HG03520 (cell line): Measurements from ENCODE around the gene ADGRV1.
A peak's percentile ranks its signal among the peaks of the same experiment; 100 is the strongest.
"Not testable (repeated sequence)": the region's sequence is repeated elsewhere in the genome, so short reads cannot be mapped to it uniquely, and the experiment has no call there.

Experiments
- ATAC-seq: cut with Tn5 transposase; IDR thresholded peaks from one replicate; pipeline ENCODE4 v1.9.1; 2021; ENCODE audit warnings: mild to moderate bottlenecking, moderate library complexity; ENCODE audit not compliant: unreplicated experiment

The ADGRV1 gene

GRCh38 chr5:90595766-90596165 lies 37.2 kb downstream of the ADGRV1 start:
- not testable (repeated sequence) for ATAC-seq

GRCh38 chr5:90598293-90598692 lies 39.7 kb downstream of the ADGRV1 start:
- ATAC-seq, result no peak

- not testable (repeated sequence) for ATAC-seq
These were observed 41.7 kb downstream of the ADGRV1 start for GRCh38 chr5:90600307-90600706.

GRCh38 chr5:90601468-90601867 lies 42.9 kb downstream of the ADGRV1 start:
- ATAC-seq, result no peak

GRCh38 chr5:90602681-90603080 lies 44.1 kb downstream of the ADGRV1 start:
- no peak for ATAC-seq

- ATAC-seq, result no peak
These were observed 47.9 kb downstream of the ADGRV1 start for GRCh38 chr5:90606539-90606938.

GRCh38 chr5:90612919-90613318 lies 54.3 kb downstream of the ADGRV1 start:
- peak; percentile 93 for ATAC-seq

GRCh38 chr5:90613459-90613858 lies 54.9 kb downstream of the ADGRV1 start:
- no peak for ATAC-seq

GRCh38 chr5:90613918-90614504 lies 55.4 kb downstream of the ADGRV1 start:
- ATAC-seq, result no peak

- ATAC-seq, result no peak
These were observed 56.8 kb downstream of the ADGRV1 start for GRCh38 chr5:90615355-90615754.

GRCh38 chr5:90618071-90618470 lies 59.5 kb downstream of the ADGRV1 start:
- no peak for ATAC-seq

GRCh38 chr5:90619762-90620161 lies 61.2 kb downstream of the ADGRV1 start:
- ATAC-seq, result not testable (repeated sequence)

- no peak for ATAC-seq
These were observed 63.3 kb downstream of the ADGRV1 start for GRCh38 chr5:90621848-90622247.

- no peak for ATAC-seq
These were observed 67.9 kb downstream of the ADGRV1 start for GRCh38 chr5:90626493-90626892.

GRCh38 chr5:90628492-90628891 lies 69.9 kb downstream of the ADGRV1 start:
- ATAC-seq, result no peak

- no peak for ATAC-seq
These were observed 74.2 kb downstream of the ADGRV1 start for GRCh38 chr5:90632791-90633190.

- no peak for ATAC-seq
These were observed 78.4 kb downstream of the ADGRV1 start for GRCh38 chr5:90636948-90637347.

GRCh38 chr5:90637731-90638130 lies 79.1 kb downstream of the ADGRV1 start:
- ATAC-seq, result no peak

- no peak for ATAC-seq
These were observed 80.3 kb downstream of the ADGRV1 start for GRCh38 chr5:90638878-90639277.

GRCh38 chr5:90640484-90641059 lies 82.0 kb downstream of the ADGRV1 start:
- no peak for ATAC-seq

- no peak for ATAC-seq
These were observed 82.9 kb downstream of the ADGRV1 start for GRCh38 chr5:90641528-90641927.

- no peak for ATAC-seq
These were observed 84.2 kb downstream of the ADGRV1 start for GRCh38 chr5:90642706-90643229.

GRCh38 chr5:90644132-90644531 lies 85.5 kb downstream of the ADGRV1 start:
- ATAC-seq, result no peak
